GM12874 (cell line): ENCODE results near the gene ADGRG6.

ENCODE experiments used
- CTCF ChIP-seq: IDR thresholded peaks from 2 replicates; pipeline ENCODE4 v1.5.1; 2011; ENCODE audit warnings: low read depth, mild to moderate bottlenecking, control low read depth, low read length, moderate library complexity; ENCODE audit not compliant: insufficient read depth

ADGRG6 gene

GRCh38 chr6:142265476-142265875 lies 36.3 kb upstream of the ADGRG6 start:
- TF ChIP-seq CTCF, result no peak

- no peak for TF ChIP-seq CTCF
These were observed 35.7 kb upstream of the ADGRG6 start for GRCh38 chr6:142266060-142266459.

- TF ChIP-seq CTCF, result no peak
These were observed 30.3 kb upstream of the ADGRG6 start for GRCh38 chr6:142271476-142271875.

GRCh38 chr6:142274656-142275055 lies 27.2 kb upstream of the ADGRG6 start:
- no peak for TF ChIP-seq CTCF

GRCh38 chr6:142275236-142276006 lies 26.4 kb upstream of the ADGRG6 start:
- no peak for TF ChIP-seq CTCF

GRCh38 chr6:142276256-142276655 lies 25.6 kb upstream of the ADGRG6 start:
- TF ChIP-seq CTCF, result no peak

GRCh38 chr6:142279350-142280180 lies 22.2 kb upstream of the ADGRG6 start:
- TF ChIP-seq CTCF, result no peak
